Measurements from ENCODE around the gene FOXP1. TPM values are rescaled to one million over a fixed set of nuclear protein-coding genes. Genes with fewer than 3 reads are reported as not detected.

FOXP1 gene
- polyA plus RNA-seq (ENCODE audit: insufficient read length in 4 of 4) = 10 to 100 TPM; 31.3 to 39.3 (median 33.6) TPM

DNA sequence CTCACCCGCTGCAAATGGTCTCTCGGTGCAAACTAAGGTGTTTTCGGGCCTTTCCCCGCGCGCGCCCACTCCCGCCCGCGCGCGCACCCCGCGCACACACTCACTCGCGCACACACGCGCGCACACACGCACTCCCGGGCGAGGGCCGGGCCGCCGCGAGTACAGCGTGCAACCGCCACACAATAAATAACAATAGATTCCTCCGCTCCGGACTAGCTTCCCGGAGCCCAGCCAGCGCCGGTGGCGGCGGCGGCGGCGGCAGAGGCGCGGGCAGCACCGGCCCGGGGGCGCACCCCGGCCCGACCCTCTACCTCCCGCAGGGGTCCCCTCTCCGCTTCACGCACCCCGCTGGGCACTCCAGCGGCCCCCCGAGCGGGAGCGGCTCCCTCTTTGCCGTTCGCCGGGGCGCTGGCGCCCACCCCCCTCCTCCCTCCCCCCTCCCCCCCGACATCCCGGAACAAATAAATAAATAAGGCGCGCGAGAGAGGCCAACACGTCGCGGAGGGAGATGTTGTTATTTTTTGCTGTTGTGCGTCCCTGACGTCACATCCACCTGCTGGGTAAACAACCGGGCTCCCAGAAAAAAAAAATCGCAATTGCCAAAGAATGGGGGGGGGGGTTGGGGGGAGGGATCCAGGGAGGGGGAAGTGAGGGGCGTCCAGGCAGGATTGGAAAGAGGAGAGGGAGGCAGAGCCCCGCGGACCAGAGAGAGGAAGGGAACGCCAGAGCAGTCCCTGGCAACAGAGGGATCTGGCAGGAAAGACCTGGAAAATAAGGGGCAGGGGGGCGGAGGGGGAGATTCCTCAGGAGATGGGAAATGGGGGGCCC is at the start of gene FOXP1:
Gene FOXP1 (minus strand): TSS at position 163 of the 828 bp plus-strand sequence. CDS start 385,347 bp downstream, outside the sequence.
- DNase-seq (ENCODE audit: low read depth in 4 of 4, low spot score in 3 of 4) = peak in 1 of 4 donors; percentile 73

- no peak for DNase-seq (ENCODE audit: low read depth in 4 of 4, low spot score in 3 of 4)
These were observed 46.2 kb upstream of the FOXP1 start for GRCh38 chr3:71629711-71630110.

DNA sequence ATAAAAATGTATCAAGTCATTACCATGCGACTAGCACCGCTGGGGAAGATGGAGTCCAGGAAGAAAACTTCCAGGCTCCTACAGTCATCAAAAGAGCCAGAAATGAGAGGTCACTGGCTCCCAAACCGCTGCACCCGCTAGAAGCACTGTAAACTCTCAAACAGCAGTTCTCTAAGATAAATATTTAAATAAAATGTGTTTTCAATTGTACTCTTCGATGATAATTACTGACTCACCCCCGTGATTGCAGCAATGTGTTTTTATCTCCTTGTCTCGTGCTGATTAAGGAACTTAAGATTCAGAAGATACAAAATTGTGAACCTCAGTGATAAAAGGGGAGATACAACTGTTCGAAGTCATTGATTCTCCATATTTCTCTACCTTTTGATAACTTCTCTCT is 45.8 kb upstream of the FOXP1 start:
- no peak for DNase-seq (ENCODE audit: low read depth in 4 of 4, low spot score in 3 of 4)

- no peak for DNase-seq (ENCODE audit: low read depth in 4 of 4, low spot score in 3 of 4)
These were observed 45.0 kb upstream of the FOXP1 start for GRCh38 chr3:71628522-71628921.

DNA sequence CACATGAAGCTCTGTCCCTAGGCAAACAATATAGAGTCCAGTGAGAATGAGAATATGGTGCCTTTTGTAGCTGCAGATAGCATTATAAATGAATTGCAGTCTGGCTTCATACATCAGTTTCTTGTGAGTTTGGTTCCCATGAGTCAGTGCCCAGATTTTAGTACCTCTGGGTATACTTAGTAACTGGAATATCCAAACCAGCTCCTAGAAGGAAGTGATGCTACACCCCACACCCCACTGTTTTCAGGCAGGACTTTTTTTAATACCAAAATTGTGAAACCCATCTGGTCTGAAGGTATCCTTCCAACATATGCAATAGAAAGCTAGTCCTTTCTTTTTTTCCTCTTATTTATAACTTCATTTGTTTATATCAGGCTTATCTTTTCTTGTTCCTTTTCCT is 42.1 kb upstream of the FOXP1 start:
- DNase-seq (ENCODE audit: low read depth in 4 of 4, low spot score in 3 of 4) = no peak

DNA sequence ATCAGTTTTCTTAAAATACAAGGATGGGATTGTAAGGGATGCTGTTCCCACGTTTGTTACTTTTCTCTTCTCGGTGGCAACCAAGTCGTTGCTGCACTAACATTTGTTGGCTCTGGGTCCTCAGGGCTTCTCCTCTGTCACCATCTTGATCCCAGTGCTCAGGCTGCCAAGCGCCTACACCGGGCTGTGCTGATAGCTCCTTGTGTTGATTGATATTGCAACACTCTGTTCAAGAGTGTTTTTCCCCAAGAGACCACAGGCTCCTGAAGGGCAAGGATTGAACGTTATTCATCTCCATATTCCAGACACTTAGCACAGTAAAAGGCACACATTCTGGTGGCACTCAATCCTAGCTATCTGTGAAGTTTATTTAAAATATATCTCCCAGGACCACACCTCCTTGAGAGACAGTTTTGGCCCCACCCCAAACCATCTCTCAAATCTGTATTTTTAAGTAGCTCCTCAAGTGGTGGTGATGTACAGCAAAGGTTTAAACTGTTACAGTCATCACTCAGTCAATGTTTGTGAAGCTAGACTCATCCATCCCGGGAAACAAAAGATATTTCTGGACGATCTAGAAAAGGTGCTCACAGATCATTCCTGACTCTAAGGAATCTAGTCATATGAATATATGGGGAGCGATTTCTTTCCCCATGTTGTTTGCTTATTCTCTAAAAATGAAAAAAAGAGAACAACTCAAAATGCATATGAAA is 38.5 kb upstream of the FOXP1 start:
- DNase-seq (ENCODE audit: low read depth in 4 of 4, low spot score in 3 of 4) = no peak

GRCh38 chr3:71618538-71618937 is 35.0 kb upstream of the FOXP1 start:
- no peak for DNase-seq (ENCODE audit: low read depth in 4 of 4, low spot score in 3 of 4)

- DNase-seq (ENCODE audit: low read depth in 4 of 4, low spot score in 3 of 4) = no peak
These were observed 33.1 kb upstream of the FOXP1 start for GRCh38 chr3:71616571-71617021.

DNA sequence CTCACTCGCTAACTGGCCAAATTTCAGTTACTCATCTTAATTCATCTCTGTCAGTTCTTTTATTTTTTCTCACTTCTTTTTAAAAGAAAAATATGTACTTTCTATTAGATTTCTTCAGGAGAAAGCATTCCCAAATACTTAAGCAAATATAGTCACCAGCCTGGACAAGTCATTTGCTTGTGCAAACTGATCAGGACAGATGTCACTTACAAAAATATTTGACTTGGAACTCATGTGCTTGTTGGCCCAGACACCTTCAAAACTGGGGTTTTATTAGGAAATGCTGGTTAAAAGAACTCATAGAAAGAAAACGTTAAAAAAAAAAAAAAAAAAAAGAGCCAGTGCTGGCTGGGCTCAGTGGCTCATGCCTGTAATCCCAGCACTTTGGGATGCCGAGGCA is 31.3 kb upstream of the FOXP1 start:
- no peak for DNase-seq (ENCODE audit: low read depth in 4 of 4, low spot score in 3 of 4)

- no peak for DNase-seq (ENCODE audit: low read depth in 4 of 4, low spot score in 3 of 4)
These were observed 30.9 kb upstream of the FOXP1 start for GRCh38 chr3:71614426-71614825.

DNA sequence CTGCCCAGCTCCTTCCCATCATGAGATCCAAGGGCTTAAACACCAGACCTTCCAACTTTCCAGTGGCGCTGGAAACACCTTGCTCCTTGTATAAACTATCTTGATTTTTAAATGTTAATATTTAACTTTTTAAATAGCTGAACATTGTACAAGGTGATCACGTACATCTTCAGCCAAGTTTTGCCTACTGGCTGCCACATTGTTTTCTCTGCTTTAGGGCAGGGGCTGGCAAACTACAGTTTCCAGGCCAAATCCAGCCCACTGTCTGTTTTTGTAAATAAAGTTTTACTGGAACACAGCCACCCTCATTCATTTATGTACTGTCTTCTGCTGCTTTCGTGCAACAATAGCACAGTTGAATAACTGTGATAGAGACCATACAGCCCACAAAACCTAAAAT is 27.6 kb upstream of the FOXP1 start:
- DNase-seq (ENCODE audit: low read depth in 4 of 4, low spot score in 3 of 4) = no peak

GRCh38 chr3:71607364-71607763 is 23.8 kb upstream of the FOXP1 start:
- DNase-seq (ENCODE audit: low read depth in 4 of 4, low spot score in 3 of 4) = no peak

GRCh38 chr3:71606582-71606981 is 23.1 kb upstream of the FOXP1 start:
- no peak for DNase-seq (ENCODE audit: low read depth in 4 of 4, low spot score in 3 of 4)

DNA sequence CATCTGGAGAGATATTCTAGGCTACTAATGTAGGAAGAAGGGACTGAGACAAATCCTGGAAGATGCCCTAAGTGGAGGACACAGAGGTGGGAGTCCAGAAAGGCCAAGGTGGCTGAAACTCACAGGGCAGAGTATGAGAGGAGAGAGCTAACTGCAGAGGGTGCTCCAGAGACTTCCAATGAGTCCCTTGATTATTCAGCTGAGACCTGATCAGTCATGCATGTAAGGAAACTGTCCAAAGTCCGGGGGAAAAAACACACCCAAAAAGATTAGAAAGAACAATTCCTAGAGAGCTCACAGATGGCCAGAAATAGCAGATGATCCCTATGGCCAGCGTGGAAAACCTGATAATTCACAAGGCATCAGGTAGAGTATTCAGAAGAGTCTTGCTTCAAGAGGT is 18.7 kb upstream of the FOXP1 start:
- DNase-seq (ENCODE audit: low read depth in 4 of 4, low spot score in 3 of 4) = no peak

DNA sequence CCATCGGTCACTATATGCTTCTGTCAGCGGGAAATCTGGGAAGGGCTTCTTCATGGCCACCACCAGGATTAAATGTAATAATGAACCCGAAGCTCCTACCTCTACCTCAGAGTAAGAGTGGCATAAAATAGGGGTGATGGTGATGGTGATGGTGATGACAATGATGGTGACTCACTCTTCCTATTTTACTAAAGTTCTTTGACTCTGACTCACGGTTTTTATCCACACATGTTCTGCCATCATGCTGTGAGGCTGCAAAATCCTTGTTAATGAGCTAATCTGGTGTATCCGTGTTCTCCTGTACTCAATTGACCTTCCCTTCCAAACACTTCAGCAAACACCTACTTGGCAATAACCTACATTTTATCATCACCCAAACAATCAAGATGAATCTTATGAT is 18.3 kb upstream of the FOXP1 start:
- DNase-seq (ENCODE audit: low read depth in 4 of 4, low spot score in 3 of 4) = no peak

DNA sequence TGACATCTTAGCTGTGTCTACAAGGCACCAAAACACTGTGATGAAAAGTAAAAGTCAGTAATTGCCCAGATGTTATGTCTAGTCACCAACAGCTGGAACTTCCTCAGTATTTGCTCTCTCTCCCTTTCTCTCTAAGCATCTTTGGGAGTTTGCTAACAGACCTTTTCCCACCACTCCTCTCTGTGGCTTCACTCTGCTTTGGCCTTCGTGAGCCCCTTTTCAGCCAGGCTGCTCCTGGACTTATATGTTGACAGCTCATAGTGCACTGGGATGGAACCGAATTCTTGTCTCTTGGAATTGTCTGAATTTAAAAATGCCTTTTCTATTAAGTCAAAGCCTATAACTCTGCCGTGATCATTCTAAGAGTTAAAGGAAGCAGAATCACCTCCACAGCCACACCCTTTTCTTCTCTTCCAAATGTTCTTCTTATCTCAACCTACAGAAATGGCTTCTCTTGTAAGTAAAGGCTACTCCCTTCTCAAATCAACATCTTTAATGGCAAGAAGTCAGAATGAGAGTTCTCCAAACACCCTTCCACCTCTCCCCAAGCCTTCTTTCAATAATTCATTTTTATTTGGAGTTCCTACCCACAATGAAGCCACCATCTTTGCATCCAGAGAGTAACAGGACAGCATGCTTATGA is 17.2 kb upstream of the FOXP1 start:
- no peak for DNase-seq (ENCODE audit: low read depth in 4 of 4, low spot score in 3 of 4)

DNA sequence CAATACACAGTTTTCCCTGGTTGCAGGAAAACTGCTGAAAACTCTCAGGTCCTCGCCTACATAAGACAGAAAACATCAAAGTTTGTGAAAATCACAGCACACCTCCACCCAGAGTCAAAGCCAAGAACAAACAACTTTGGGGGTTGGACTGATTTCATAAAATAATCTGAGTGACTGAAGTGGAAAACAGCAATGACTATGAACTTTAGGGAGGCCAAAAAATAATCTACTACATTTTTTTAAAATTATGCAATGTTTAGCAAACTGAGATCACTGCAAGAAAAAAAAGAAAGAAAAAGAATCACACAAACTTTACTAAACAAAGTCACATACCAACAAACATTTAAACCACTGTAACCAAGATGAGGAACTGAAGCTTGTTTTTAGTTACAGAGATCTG is 15.9 kb upstream of the FOXP1 start:
- no peak for DNase-seq (ENCODE audit: low read depth in 4 of 4, low spot score in 3 of 4)

DNA sequence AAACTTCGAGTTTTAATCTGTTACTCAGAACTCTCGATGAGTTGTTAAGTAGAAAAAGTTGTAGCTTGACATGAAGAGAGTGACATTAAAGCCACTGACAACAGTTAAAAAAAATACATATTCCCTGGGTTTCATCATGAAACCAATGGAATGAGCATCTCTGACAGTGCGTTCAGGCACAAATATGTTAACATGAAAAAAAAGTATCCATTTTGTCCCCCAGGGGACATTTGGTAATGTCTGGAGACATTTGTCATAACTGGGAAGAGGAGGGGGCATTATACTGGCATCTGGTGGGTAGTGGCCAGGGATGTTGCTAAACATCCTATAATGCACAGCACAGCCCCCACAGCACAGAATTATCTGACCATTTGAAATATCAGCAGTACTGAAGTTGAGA is 14.8 kb upstream of the FOXP1 start:
- DNase-seq (ENCODE audit: low read depth in 4 of 4, low spot score in 3 of 4) = no peak

- no peak for DNase-seq (ENCODE audit: low read depth in 4 of 4, low spot score in 3 of 4)
These were observed 13.8 kb upstream of the FOXP1 start for GRCh38 chr3:71597286-71597685.

DNA sequence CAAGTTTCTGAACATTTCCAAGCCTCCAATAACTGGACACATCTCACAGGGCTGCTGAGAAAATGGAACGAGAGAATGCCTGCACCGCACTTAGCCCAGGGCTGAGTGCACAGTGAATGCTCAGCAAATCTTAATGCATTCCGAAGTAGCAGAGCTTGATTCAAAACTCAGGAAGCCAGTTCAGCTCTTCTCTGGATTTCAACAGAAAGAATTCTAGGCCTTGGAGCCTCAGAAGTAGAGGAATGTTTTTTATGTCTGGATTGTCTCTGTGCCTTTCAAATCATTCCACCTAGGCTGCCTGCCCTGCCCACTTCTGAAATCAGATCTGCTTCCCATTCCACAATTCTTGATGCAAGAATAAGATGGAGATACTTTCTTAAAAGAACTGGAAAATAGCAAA is 9.6 kb upstream of the FOXP1 start:
- no peak for DNase-seq (ENCODE audit: low read depth in 4 of 4, low spot score in 3 of 4)

DNA sequence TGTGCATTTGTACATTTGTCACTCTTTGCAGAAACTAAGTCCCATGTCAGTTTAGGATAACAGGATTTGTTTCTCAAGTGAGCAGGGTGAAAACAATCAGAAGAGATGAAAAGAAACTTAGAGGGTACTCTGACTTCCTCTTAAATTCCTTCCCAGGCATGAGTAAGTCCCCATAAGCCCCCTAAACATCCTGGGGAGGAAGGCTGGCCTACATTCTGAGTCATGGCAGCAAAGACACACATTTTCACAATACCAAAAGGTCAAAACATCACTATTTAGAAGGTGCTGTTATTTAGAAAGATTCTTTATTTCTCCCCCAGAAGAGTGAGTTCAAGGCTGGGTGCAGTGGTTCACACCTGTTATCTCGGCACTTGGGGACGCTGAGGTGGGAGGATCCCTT is 7.6 kb upstream of the FOXP1 start:
- no peak for DNase-seq (ENCODE audit: low read depth in 4 of 4, low spot score in 3 of 4)
